HG03432 (cell line): ENCODE data around the gene PAMR1.

ENCODE experiments used
- ATAC-seq: cut with Tn5 transposase; IDR thresholded peaks from one replicate; pipeline ENCODE4 v1.9.1; 2021; ENCODE audit warnings: mild to moderate bottlenecking, moderate library complexity; ENCODE audit not compliant: unreplicated experiment

PAMR1 gene

GRCh38 chr11:35461917-35462538 lies 63.4 kb downstream of the PAMR1 start:
- no peak for ATAC-seq

GRCh38 chr11:35459489-35459888 lies 65.9 kb downstream of the PAMR1 start:
- ATAC-seq = no peak

- ATAC-seq = no peak
Measured at GRCh38 chr11:35458846-35459245, 66.6 kb downstream of the PAMR1 start.

- ATAC-seq = no peak
Measured at GRCh38 chr11:35454362-35454761, 71.1 kb downstream of the PAMR1 start.

GRCh38 chr11:35436581-35437250 lies 88.7 kb downstream of the PAMR1 start:
- ATAC-seq = no peak

GRCh38 chr11:35433588-35433987 lies 91.8 kb downstream of the PAMR1 start:
- ATAC-seq = no peak

GRCh38 chr11:35432464-35432863 lies 93.0 kb downstream of the PAMR1 start:
- no peak for ATAC-seq

GRCh38 chr11:35427071-35427470 lies 98.3 kb downstream of the PAMR1 start:
- ATAC-seq = no peak

GRCh38 chr11:35426351-35426750 lies 99.1 kb downstream of the PAMR1 start:
- no peak for ATAC-seq

- no peak for ATAC-seq
Measured at GRCh38 chr11:35425603-35426212, 99.7 kb downstream of the PAMR1 start.

GRCh38 chr11:35424157-35424940 lies 101.1 kb downstream of the PAMR1 start:
- no peak for ATAC-seq

GRCh38 chr11:35420371-35420770 lies 105.0 kb downstream of the PAMR1 start:
- ATAC-seq = no peak

GRCh38 chr11:35419830-35420333 lies 105.5 kb downstream of the PAMR1 start:
- no peak for ATAC-seq

GRCh38 chr11:35419184-35419829 lies 106.1 kb downstream of the PAMR1 start, which contains the start of gene SLC1A2:
SLC1A2 (minus strand) TSS chr11:35419558; CDS start chr11:35418966, 592 bp downstream.
- ATAC-seq = no peak

- no peak for ATAC-seq
Measured at GRCh38 chr11:35418282-35419183, 106.9 kb downstream of the PAMR1 start.

GRCh38 chr11:35415487-35415886 lies 109.9 kb downstream of the PAMR1 start:
- ATAC-seq = no peak

- no peak for ATAC-seq
Measured at GRCh38 chr11:35414776-35415175, 110.6 kb downstream of the PAMR1 start.

GRCh38 chr11:35414311-35414710 lies 111.1 kb downstream of the PAMR1 start:
- no peak for ATAC-seq

GRCh38 chr11:35413598-35413997 lies 111.8 kb downstream of the PAMR1 start:
- no peak for ATAC-seq

- ATAC-seq = no peak
Measured at GRCh38 chr11:35412285-35412684, 113.1 kb downstream of the PAMR1 start.
